NCI-H128 (cell line): ENCODE data around the gene EFNB2.
A peak's percentile ranks its signal among the peaks of the same experiment; 100 is the strongest.

Source experiments
- DNase-seq: peaks from one replicate; lab custom pipeline; 2025; ENCODE audit not compliant: unreplicated experiment; lab: John Stamatoyannopoulos, UW

EFNB2 gene

GRCh38 chr13:106535552-106536243 is at the start of gene EFNB2:
Gene EFNB2 (minus strand): TSS chr13:106535662. CDS start chr13:106534964, 698 bp downstream.
- DNase-seq, result peak; percentile 92

- no peak for DNase-seq
Observed at GRCh38 chr13:106581225-106581624, 45.8 kb upstream of the EFNB2 start.

GRCh38 chr13:106575896-106576295 is 40.4 kb upstream of the EFNB2 start:
- DNase-seq, result no peak

- DNase-seq, result no peak
Observed at GRCh38 chr13:106573868-106574267, 38.4 kb upstream of the EFNB2 start.

GRCh38 chr13:106573284-106573846 is 37.9 kb upstream of the EFNB2 start:
- no peak for DNase-seq

- no peak for DNase-seq
Observed at GRCh38 chr13:106570299-106570852, 34.9 kb upstream of the EFNB2 start.

GRCh38 chr13:106569233-106570095 is 34.0 kb upstream of the EFNB2 start:
- DNase-seq, result no peak

- DNase-seq, result no peak
Observed at GRCh38 chr13:106568299-106569003, 33.0 kb upstream of the EFNB2 start.

GRCh38 chr13:106567474-106568298 is 32.2 kb upstream of the EFNB2 start, which contains the start of gene ARGLU1:
Gene ARGLU1 (minus strand): TSS chr13:106568137. CDS start chr13:106567919, 218 bp downstream.
- peak; percentile 88 for DNase-seq

- no peak for DNase-seq
Observed at GRCh38 chr13:106566641-106567473, 31.4 kb upstream of the EFNB2 start.

GRCh38 chr13:106565127-106565775 is 29.8 kb upstream of the EFNB2 start:
- no peak for DNase-seq

- no peak for DNase-seq
Observed at GRCh38 chr13:106562301-106562700, 26.8 kb upstream of the EFNB2 start.

- DNase-seq, result no peak
Observed at GRCh38 chr13:106561551-106562170, 26.2 kb upstream of the EFNB2 start.

- no peak for DNase-seq
Observed at GRCh38 chr13:106560821-106561220, 25.4 kb upstream of the EFNB2 start.

GRCh38 chr13:106558527-106558926 is 23.1 kb upstream of the EFNB2 start:
- DNase-seq, result no peak

- no peak for DNase-seq
Observed at GRCh38 chr13:106555631-106556328, 20.3 kb upstream of the EFNB2 start.

- DNase-seq, result no peak
Observed at GRCh38 chr13:106551751-106552150, 16.3 kb upstream of the EFNB2 start.

- no peak for DNase-seq
Observed at GRCh38 chr13:106551350-106551749, 15.9 kb upstream of the EFNB2 start.
